GM23338 (cell line): ENCODE measurements around the gene PPP2R5D. TPM values are rescaled to one million over a fixed set of nuclear protein-coding genes. Genes with fewer than 3 reads are reported as not detected.

ENCODE experiments used
- ATAC-seq: fragments of 200-7000 bp; cut with Tn5 transposase; 3 replicates; pipeline ENCODE4 v1.9.1; 2020
- DNase-seq: peaks from one replicate; pipeline ENCODE4 v3.0.0-alpha.2; 2015; ENCODE audit warnings: low spot score
- H2AFZ ChIP-seq: fragments of 200-600 bp; sonication (generic); 2 replicates; pipeline ENCODE4 v1.8.0; 2016; ENCODE audit warnings: antibody characterized with exemption, mild to moderate bottlenecking, moderate library complexity
- H3F3A ChIP-seq: fragments of 200-600 bp; sonication (generic); replicated peaks from 2 replicates; pipeline ENCODE4 v1.8.0; 2017; ENCODE audit warnings: antibody characterized with exemption, mixed run types, low read depth
- H3K27ac ChIP-seq: fragments of 200-600 bp; sonication (generic); 2 replicates; pipeline ENCODE4 v1.6.1; 2016; ENCODE audit warnings: low read depth
- H3K27me3 ChIP-seq: fragments of 200-600 bp; sonication (generic); 2 replicates; pipeline ENCODE4 v1.8.0; 2016; ENCODE audit warnings: mild to moderate bottlenecking, mixed run types, moderate library complexity; ENCODE audit not compliant: insufficient read depth
- H3K36me3 ChIP-seq: fragments of 200-600 bp; sonication (generic); 2 replicates; pipeline ENCODE4 v1.8.0; 2016; ENCODE audit warnings: mild to moderate bottlenecking; ENCODE audit not compliant: insufficient read depth
- H3K4me1 ChIP-seq: fragments of 200-600 bp; sonication (generic); 2 replicates; pipeline ENCODE4 v1.8.0; 2016; ENCODE audit warnings: mild to moderate bottlenecking, moderate library complexity; ENCODE audit not compliant: insufficient read depth
- H3K4me2 ChIP-seq: fragments of 200-600 bp; sonication (generic); 2 replicates; pipeline ENCODE4 v1.7.1; 2017; ENCODE audit warnings: mixed run types
- H3K4me3 ChIP-seq: fragments of 200-600 bp; sonication (generic); 2 replicates; pipeline ENCODE4 v1.6.1; 2016; ENCODE audit warnings: mixed run types
- H3K79me2 ChIP-seq: fragments of 200-600 bp; sonication (generic); replicated peaks from 2 replicates; pipeline ENCODE4 v1.8.0; 2017; ENCODE audit warnings: mild to moderate bottlenecking; ENCODE audit not compliant: insufficient read depth
- H3K9me2 ChIP-seq: fragments of 200-600 bp; sonication (generic); 2 replicates; pipeline ENCODE4 v1.8.0; 2017; ENCODE audit not compliant: insufficient read depth
- H4K20me1 ChIP-seq: fragments of 200-600 bp; sonication (generic); replicated peaks from 2 replicates; pipeline ENCODE4 v1.8.0; 2017; ENCODE audit warnings: mild to moderate bottlenecking; ENCODE audit not compliant: insufficient read depth
- H3K27ac Mint-ChIP-seq: 2 replicates; pipeline ENCODE4 v1.8.0; 2020; ENCODE audit warnings: inconsistent platforms, mild to moderate bottlenecking, moderate library complexity, mixed read lengths
- H3K27me3 Mint-ChIP-seq: 3 replicates; pipeline ENCODE4 v1.8.0; 2022; ENCODE audit warnings: low read depth, mild to moderate bottlenecking, moderate library complexity, mixed read lengths, inconsistent platforms; ENCODE audit not compliant: insufficient read depth, poor library complexity
- H3K36me3 Mint-ChIP-seq: 3 replicates; pipeline ENCODE4 v1.8.0; 2021; ENCODE audit warnings: low read depth, mild to moderate bottlenecking, inconsistent platforms, moderate library complexity, mixed read lengths
- H3K4me1 Mint-ChIP-seq: 3 replicates; pipeline ENCODE4 v1.8.0; 2020; ENCODE audit warnings: mild to moderate bottlenecking, inconsistent platforms, mixed read lengths
- H3K4me3 Mint-ChIP-seq: 3 replicates; pipeline ENCODE4 v1.8.0; 2021; ENCODE audit warnings: moderate library complexity, mild to moderate bottlenecking, inconsistent platforms, mixed read lengths
- H3K9me3 Mint-ChIP-seq: 3 replicates; pipeline ENCODE4 v1.8.0; 2020; ENCODE audit warnings: moderate library complexity, mild to moderate bottlenecking, inconsistent platforms, mixed read lengths
- CREB1 ChIP-seq: fragments of 250-450 bp; sonication (Bioruptor Pico); IDR thresholded peaks from 2 replicates; pipeline ENCODE4 v1.5.0; 2020; ENCODE audit warnings: low read depth, mild to moderate bottlenecking, moderate library complexity
- ETS1 ChIP-seq: IDR thresholded peaks from 2 replicates; pipeline ENCODE4 v1.6.1; 2016; ENCODE audit warnings: antibody characterized with exemption
- EZH2 ChIP-seq: fragments of 200-600 bp; sonication (generic); IDR thresholded peaks from one replicate; pipeline ENCODE4 v1.8.0; 2017; ENCODE audit warnings: antibody characterized with exemption, mild to moderate bottlenecking, low read depth; ENCODE audit not compliant: unreplicated experiment
- EZH2phosphoT487 ChIP-seq: fragments of 200-600 bp; sonication (generic); IDR thresholded peaks from one replicate; pipeline ENCODE4 v1.8.1; 2018; ENCODE audit warnings: antibody characterized with exemption; ENCODE audit not compliant: unreplicated experiment
- NANOG ChIP-seq: IDR thresholded peaks from 2 replicates; pipeline ENCODE4 v1.6.1; 2016; ENCODE audit warnings: antibody characterized with exemption, borderline replicate concordance
- POLR2AphosphoS5 ChIP-seq: IDR thresholded peaks from 2 replicates; pipeline ENCODE4 v1.6.1; 2016; ENCODE audit warnings: antibody characterized with exemption, low read depth
- STAT1 ChIP-seq: IDR thresholded peaks from one replicate; pipeline ENCODE4 v1.6.1; 2016; ENCODE audit warnings: antibody characterized with exemption; ENCODE audit not compliant: unreplicated experiment
- ZNF114 ChIP-seq: fragments of 250-450 bp; sonication (Bioruptor Pico); IDR thresholded peaks from 2 replicates; pipeline ENCODE4 v1.5.0; 2020; ENCODE audit warnings: mild to moderate bottlenecking, moderate library complexity
- ZNF331 ChIP-seq: fragments of 250-450 bp; sonication (Bioruptor Pico); IDR thresholded peaks from 2 replicates; pipeline ENCODE4 v1.5.0; 2020; ENCODE audit warnings: low read depth, mild to moderate bottlenecking, moderate library complexity
- polyA plus RNA-seq: library from polyadenylated mRNA; unstranded; fragments of >200 nt; fragmentation: Nextera tagmentation; extraction: Ambion mirVana; gene quantifications from 2 replicates; pipeline ENCODE4 v1.2.1, GENCODE V29; 2016
- total RNA-seq: library from RNA; depleted of rRNA; stranded (reverse); fragments of >200 nt; shearing (Covaris generic); gene quantifications from 2 replicates; pipeline ENCODE4 v1.2.3, GENCODE V29; 2014
- TF ChIP-seq, protein P1 (sequence below): fragments of 250-450 bp; sonication (Bioruptor Pico); IDR thresholded peaks from 2 replicates; pipeline ENCODE4 v1.5.0; 2020; ENCODE audit warnings: mild to moderate bottlenecking, moderate library complexity

PPP2R5D gene
- total and polyA plus RNA-seq, 2 experiments from 2014 or later, result 20.0 to 55.3 TPM

- no peak overlapping the region for H3K4me2 ChIP-seq
- H3K36me3 Mint-ChIP-seq, result peaks cover 3% of the 10 kb centered on the region; the same call in 2 of the 3 replicates
- peak overlapping the region; percentile 37; the same call in 1 of the 3 replicates for H3K4me3 Mint-ChIP-seq
Measured at GRCh38 chr6:42962096-42962495, 22.3 kb upstream of the PPP2R5D start.

GRCh38 chr6:42962502-42963178, 21.7 kb upstream of the PPP2R5D start:
- H3K9me2 ChIP-seq, result no peaks in the 10 kb centered on the region
- peak overlapping the region; percentile 14; the same call in 1 of the 3 replicates for H3K4me3 Mint-ChIP-seq
- H3K36me3 Mint-ChIP-seq, result peaks cover 3% of the 10 kb centered on the region; the same call in 2 of the 3 replicates
- H4K20me1 ChIP-seq, result no peaks in the 10 kb centered on the region
- ATAC-seq (no peak), DNase-seq (no peak)
- H3K4me3 ChIP-seq, result no peak overlapping the region
- H3K4me2 ChIP-seq, result no peak overlapping the region
- peaks cover 7% of the 10 kb centered on the region; the same call in 1 of the 2 replicates for H3K4me1 ChIP-seq
- H3K27ac Mint-ChIP-seq, result no peak overlapping the region
- peaks cover 10% of the 10 kb centered on the region; the same call in 2 of the 3 replicates for H3K4me1 Mint-ChIP-seq
- peaks cover 24% of the 10 kb centered on the region for H3K27me3 ChIP-seq
- H3K27ac ChIP-seq, result no peak overlapping the region
- peaks cover 25% of the 10 kb centered on the region for H3K27me3 Mint-ChIP-seq
- H2AFZ ChIP-seq, result no peak overlapping the region
- H3K79me2 ChIP-seq, result no peaks in the 10 kb centered on the region
- peaks cover 17% of the 10 kb centered on the region; the same call in 1 of the 2 replicates for H3F3A ChIP-seq
- H3K36me3 ChIP-seq, result no peaks in the 10 kb centered on the region; the same call in 1 of the 2 replicates
- no peaks in the 10 kb centered on the region for H3K9me3 Mint-ChIP-seq
- TF ChIP-seq ETS1 (no peak), POLR2AphosphoS5 (no peak), EZH2phosphoT487 (no peak), ZNF114 (CRISPR knock-in tag) (no peak), STAT1 (no peak), NANOG (no peak), CREB1 (no peak), ZNF331 (CRISPR knock-in tag) (no peak), EZH2 (no peak)
- TF ChIP-seq, protein P1, sequence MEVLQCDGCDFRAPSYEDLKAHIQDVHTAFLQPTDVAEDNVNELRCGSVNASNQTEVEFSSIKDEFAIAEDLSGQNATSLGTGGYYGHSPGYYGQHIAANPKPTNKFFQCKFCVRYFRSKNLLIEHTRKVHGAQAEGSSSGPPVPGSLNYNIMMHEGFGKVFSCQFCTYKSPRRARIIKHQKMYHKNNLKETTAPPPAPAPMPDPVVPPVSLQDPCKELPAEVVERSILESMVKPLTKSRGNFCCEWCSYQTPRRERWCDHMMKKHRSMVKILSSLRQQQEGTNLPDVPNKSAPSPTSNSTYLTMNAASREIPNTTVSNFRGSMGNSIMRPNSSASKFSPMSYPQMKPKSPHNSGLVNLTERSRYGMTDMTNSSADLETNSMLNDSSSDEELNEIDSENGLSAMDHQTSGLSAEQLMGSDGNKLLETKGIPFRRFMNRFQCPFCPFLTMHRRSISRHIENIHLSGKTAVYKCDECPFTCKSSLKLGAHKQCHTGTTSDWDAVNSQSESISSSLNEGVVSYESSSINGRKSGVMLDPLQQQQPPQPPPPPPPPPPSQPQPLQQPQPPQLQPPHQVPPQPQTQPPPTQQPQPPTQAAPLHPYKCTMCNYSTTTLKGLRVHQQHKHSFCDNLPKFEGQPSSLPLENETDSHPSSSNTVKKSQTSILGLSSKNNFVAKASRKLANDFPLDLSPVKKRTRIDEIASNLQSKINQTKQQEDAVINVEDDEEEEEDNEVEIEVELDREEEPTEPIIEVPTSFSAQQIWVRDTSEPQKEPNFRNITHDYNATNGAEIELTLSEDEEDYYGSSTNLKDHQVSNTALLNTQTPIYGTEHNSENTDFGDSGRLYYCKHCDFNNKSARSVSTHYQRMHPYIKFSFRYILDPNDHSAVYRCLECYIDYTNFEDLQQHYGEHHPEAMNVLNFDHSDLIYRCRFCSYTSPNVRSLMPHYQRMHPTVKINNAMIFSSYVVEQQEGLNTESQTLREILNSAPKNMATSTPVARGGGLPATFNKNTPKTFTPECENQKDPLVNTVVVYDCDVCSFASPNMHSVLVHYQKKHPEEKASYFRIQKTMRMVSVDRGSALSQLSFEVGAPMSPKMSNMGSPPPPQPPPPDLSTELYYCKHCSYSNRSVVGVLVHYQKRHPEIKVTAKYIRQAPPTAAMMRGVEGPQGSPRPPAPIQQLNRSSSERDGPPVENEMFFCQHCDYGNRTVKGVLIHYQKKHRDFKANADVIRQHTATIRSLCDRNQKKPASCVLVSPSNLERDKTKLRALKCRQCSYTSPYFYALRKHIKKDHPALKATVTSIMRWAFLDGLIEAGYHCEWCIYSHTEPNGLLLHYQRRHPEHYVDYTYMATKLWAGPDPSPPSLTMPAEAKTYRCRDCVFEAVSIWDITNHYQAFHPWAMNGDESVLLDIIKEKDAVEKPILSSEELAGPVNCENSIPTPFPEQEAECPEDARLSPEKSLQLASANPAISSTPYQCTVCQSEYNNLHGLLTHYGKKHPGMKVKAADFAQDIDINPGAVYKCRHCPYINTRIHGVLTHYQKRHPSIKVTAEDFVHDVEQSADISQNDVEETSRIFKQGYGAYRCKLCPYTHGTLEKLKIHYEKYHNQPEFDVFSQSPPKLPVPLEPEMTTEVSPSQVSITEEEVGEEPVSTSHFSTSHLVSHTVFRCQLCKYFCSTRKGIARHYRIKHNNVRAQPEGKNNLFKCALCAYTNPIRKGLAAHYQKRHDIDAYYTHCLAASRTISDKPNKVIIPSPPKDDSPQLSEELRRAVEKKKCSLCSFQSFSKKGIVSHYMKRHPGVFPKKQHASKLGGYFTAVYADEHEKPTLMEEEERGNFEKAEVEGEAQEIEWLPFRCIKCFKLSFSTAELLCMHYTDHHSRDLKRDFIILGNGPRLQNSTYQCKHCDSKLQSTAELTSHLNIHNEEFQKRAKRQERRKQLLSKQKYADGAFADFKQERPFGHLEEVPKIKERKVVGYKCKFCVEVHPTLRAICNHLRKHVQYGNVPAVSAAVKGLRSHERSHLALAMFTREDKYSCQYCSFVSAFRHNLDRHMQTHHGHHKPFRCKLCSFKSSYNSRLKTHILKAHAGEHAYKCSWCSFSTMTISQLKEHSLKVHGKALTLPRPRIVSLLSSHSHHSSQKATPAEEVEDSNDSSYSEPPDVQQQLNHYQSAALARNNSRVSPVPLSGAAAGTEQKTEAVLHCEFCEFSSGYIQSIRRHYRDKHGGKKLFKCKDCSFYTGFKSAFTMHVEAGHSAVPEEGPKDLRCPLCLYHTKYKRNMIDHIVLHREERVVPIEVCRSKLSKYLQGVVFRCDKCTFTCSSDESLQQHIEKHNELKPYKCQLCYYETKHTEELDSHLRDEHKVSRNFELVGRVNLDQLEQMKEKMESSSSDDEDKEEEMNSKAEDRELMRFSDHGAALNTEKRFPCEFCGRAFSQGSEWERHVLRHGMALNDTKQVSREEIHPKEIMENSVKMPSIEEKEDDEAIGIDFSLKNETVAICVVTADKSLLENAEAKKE (CRISPR knock-in tag), result no peak

More at GRCh38 chr6:42962096-42962495, 22.3 kb upstream of the PPP2R5D start:
- peaks cover 25% of the 10 kb centered on the region for H3K27me3 Mint-ChIP-seq
- H3K4me3 ChIP-seq, result no peak overlapping the region
- ATAC-seq (no peak), DNase-seq (no peak)
- H4K20me1 ChIP-seq, result no peaks in the 10 kb centered on the region
- H3K79me2 ChIP-seq, result no peaks in the 10 kb centered on the region
- no peaks in the 10 kb centered on the region; the same call in 1 of the 2 replicates for H3K36me3 ChIP-seq
- H3K9me2 ChIP-seq, result no peaks in the 10 kb centered on the region
- H3K4me1 Mint-ChIP-seq, result peaks cover 14% of the 10 kb centered on the region; the same call in 2 of the 3 replicates
- H3K27ac Mint-ChIP-seq, result no peak overlapping the region
- peaks cover 24% of the 10 kb centered on the region for H3K27me3 ChIP-seq
- no peaks in the 10 kb centered on the region for H3K9me3 Mint-ChIP-seq
- no peak overlapping the region for H2AFZ ChIP-seq
- no peak overlapping the region for H3K27ac ChIP-seq
- peaks cover 7% of the 10 kb centered on the region; the same call in 1 of the 2 replicates for H3K4me1 ChIP-seq
- peaks cover 17% of the 10 kb centered on the region; the same call in 1 of the 2 replicates for H3F3A ChIP-seq
- no peak for TF ChIP-seq STAT1
- TF ChIP-seq ETS1, result no peak
- no peak for TF ChIP-seq EZH2phosphoT487
- no peak for TF ChIP-seq NANOG
